MM.1S (cell line): Measurements from ENCODE around the gene OTOL1.
"Not testable (repeated sequence)": the region's sequence is repeated elsewhere in the genome, so short reads cannot be mapped to it uniquely, and the experiment has no call there.

Experiments
- EZH2 ChIP-seq: fragments of 300-600 bp; sonication (generic); optimal IDR thresholded peaks from 2 replicates; pipeline ENCODE3; 2017; ENCODE audit warnings: low read depth, mild to moderate bottlenecking, antibody characterized with exemption, low read length, mixed read lengths
- TF ChIP-seq, protein P1 (sequence below): fragments of 300-600 bp; sonication (generic); IDR thresholded peaks from 2 replicates; pipeline ENCODE4 v1.5.1; 2016; ENCODE audit warnings: antibody characterized with exemption, low read length, mixed read lengths

DNA sequence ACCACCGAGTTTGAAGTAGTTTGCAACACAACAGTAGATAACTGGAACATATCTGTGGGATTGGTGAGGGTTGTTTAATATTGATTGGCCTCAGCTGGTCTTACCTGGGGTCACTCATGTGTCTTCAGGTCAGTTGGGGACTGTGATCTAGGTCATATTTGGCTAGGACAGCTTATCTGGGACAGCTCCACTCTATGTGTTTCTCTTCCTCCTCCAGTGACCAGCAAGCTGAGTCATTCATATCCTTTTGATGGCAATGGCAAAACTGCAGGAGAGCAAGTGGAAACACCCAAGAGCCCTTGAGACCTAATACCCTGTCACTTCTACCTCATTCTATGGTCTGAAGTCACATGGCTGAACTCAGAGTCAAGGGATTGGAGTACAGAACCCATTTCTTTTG is 5.8 kb upstream of the OTOL1 start:
- TF ChIP-seq, protein P1, sequence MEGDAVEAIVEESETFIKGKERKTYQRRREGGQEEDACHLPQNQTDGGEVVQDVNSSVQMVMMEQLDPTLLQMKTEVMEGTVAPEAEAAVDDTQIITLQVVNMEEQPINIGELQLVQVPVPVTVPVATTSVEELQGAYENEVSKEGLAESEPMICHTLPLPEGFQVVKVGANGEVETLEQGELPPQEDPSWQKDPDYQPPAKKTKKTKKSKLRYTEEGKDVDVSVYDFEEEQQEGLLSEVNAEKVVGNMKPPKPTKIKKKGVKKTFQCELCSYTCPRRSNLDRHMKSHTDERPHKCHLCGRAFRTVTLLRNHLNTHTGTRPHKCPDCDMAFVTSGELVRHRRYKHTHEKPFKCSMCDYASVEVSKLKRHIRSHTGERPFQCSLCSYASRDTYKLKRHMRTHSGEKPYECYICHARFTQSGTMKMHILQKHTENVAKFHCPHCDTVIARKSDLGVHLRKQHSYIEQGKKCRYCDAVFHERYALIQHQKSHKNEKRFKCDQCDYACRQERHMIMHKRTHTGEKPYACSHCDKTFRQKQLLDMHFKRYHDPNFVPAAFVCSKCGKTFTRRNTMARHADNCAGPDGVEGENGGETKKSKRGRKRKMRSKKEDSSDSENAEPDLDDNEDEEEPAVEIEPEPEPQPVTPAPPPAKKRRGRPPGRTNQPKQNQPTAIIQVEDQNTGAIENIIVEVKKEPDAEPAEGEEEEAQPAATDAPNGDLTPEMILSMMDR = not testable (repeated sequence)
- not testable (repeated sequence) for TF ChIP-seq EZH2
